SK-N-SH (cell line): ENCODE measurements around the gene CDC26. TPM values are rescaled to one million over a fixed set of nuclear protein-coding genes. Genes with fewer than 3 reads are reported as not detected.

Experiments
- CTCF ChIA-PET: fragments of 300-600, 350-600 bp; formaldehyde crosslinking; extraction: SDS; loops from one replicate; lab custom pipeline; 2021; lab: Yijun Ruan, JAX
- POLR2A ChIA-PET: fragments of 350-600 bp; sonication (Branson Sonifier 250); formaldehyde crosslinking; extraction: SDS; loops from one replicate; lab custom pipeline; 2020; ENCODE audit warnings: antibody characterized with exemption, inconsistent platforms; lab: Yijun Ruan, JAX
- DNase-seq: peaks from one replicate; pipeline ENCODE4 v3.0.0; 2012
- H2AFZ ChIP-seq: fragments of 200-600 bp; sonication (generic); 2 replicates; pipeline ENCODE4 v1.8.1; 2016; ENCODE audit warnings: antibody characterized with exemption, mild to moderate bottlenecking, low read depth
- H3F3A ChIP-seq: fragments of 200-600 bp; sonication (generic); replicated peaks from 2 replicates; pipeline ENCODE3; 2016; ENCODE audit warnings: antibody characterized with exemption, mild to moderate bottlenecking; ENCODE audit not compliant: insufficient read depth
- H3K27ac ChIP-seq, 2 experiments: fragments of 200-500 bp in 1 of 2; fragments of 200-600 bp in 1 of 2; sonication (Bioruptor generic) in 1 of 2; sonication (generic), shearing (Covaris generic) in 1 of 2; 2 replicates each; pipeline versions ENCODE4 v1.5.1 to v1.6.1; 2014 to 2016; ENCODE audit warnings: low read depth in 2 of 2, inconsistent platforms in 1 of 2, low read length in 1 of 2, mild to moderate bottlenecking in 1 of 2, mixed read lengths in 1 of 2
- H3K27me3 ChIP-seq: fragments of 200-600 bp; sonication (generic), shearing (Covaris generic); 2 replicates; pipeline ENCODE4 v1.6.1; 2016; ENCODE audit warnings: mixed run types; ENCODE audit not compliant: insufficient read depth
- H3K36me3 ChIP-seq, 2 experiments: fragments of 200-500 bp in 1 of 2; fragments of 200-600 bp in 1 of 2; sonication (Bioruptor generic) in 1 of 2; sonication (generic) in 1 of 2; replicated peaks in 1 of 2; 2 replicates each; pipeline versions ENCODE3 to v1.5.1; 2014 to 2016; ENCODE audit warnings: low read length in 1 of 2, mild to moderate bottlenecking in 1 of 2; ENCODE audit not compliant: insufficient read depth in 2 of 2, control insufficient read depth in 1 of 2
- H3K4me1 ChIP-seq, 2 experiments: fragments of 200-500 bp in 1 of 2; fragments of 200-600 bp in 1 of 2; sonication (Bioruptor generic) in 1 of 2; sonication (generic), shearing (Covaris generic) in 1 of 2; 2 replicates each; pipeline versions ENCODE4 v1.5.1 to v1.6.1; 2014 to 2016; ENCODE audit warnings: low read depth in 1 of 2, low read length in 1 of 2, mixed run types in 1 of 2; ENCODE audit not compliant: insufficient read depth in 2 of 2, control insufficient read depth in 1 of 2
- H3K4me2 ChIP-seq: fragments of 200-600 bp; sonication (generic), shearing (Covaris generic); 2 replicates; pipeline ENCODE4 v1.6.1; 2017; ENCODE audit warnings: mixed run types
- H3K4me3 ChIP-seq, 2 experiments: fragments of 200-500 bp in 1 of 2; fragments of 200-600 bp in 1 of 2; sonication (Bioruptor generic) in 1 of 2; sonication (generic), shearing (Covaris generic) in 1 of 2; 2 replicates each; pipeline versions ENCODE4 v1.5.1 to v1.8.1; 2014 to 2016; ENCODE audit warnings: low read depth in 2 of 2, inconsistent platforms in 1 of 2, low read length in 1 of 2, mild to moderate bottlenecking in 1 of 2, mixed read lengths in 1 of 2, moderate library complexity in 1 of 2
- H3K79me2 ChIP-seq: fragments of 200-600 bp; sonication (generic); 2 replicates; pipeline ENCODE4 v1.8.1; 2017; ENCODE audit warnings: mild to moderate bottlenecking; ENCODE audit not compliant: insufficient read depth
- H3K9ac ChIP-seq: fragments of 200-600 bp; sonication (generic); 2 replicates; pipeline ENCODE4 v1.6.1; 2017; ENCODE audit warnings: mixed run types
- H3K9me2 ChIP-seq: fragments of 200-600 bp; sonication (generic); 2 replicates; pipeline ENCODE4 v1.6.1; 2017; ENCODE audit warnings: mixed run types
- H3K9me3 ChIP-seq: fragments of 200-600 bp; sonication (generic); 2 replicates; pipeline ENCODE4 v1.6.1; 2017; ENCODE audit warnings: mixed run types, mild to moderate bottlenecking, moderate library complexity
- H4K20me1 ChIP-seq: fragments of 200-600 bp; sonication (generic); 2 replicates; pipeline ENCODE4 v1.6.1; 2017; ENCODE audit warnings: mild to moderate bottlenecking, mixed run types; ENCODE audit not compliant: insufficient read depth
- EP300 ChIP-seq, 2 experiments: IDR thresholded peaks; 2 replicates each; pipeline versions ENCODE4 v1.4.0 to v1.6.1; 2012; ENCODE audit warnings: borderline replicate concordance in 1 of 2, low read depth in 1 of 2, low read length in 1 of 2
- EZH2phosphoT487 ChIP-seq: fragments of 200-600 bp; sonication (generic); IDR thresholded peaks from 2 replicates; pipeline ENCODE4 v1.6.1; 2017; ENCODE audit warnings: low read depth, mixed run types, mild to moderate bottlenecking, antibody characterized with exemption, moderate library complexity, borderline replicate concordance
- FOSL2 ChIP-seq: IDR thresholded peaks from 2 replicates; pipeline ENCODE4 v1.4.0; 2012; ENCODE audit warnings: low read depth, mild to moderate bottlenecking, moderate library complexity, borderline replicate concordance
- FOXJ3 ChIP-seq: sonication (generic); formaldehyde crosslinking; IDR thresholded peaks from 2 replicates; pipeline ENCODE4 v1.5.1; 2020; ENCODE audit warnings: mild to moderate bottlenecking, missing genetic modification reagents
- GABPA ChIP-seq: IDR thresholded peaks from 2 replicates; pipeline ENCODE4 v1.4.0; 2012; ENCODE audit warnings: low read depth, mild to moderate bottlenecking
- IRF3 ChIP-seq: fragments of 150-350 bp; IDR thresholded peaks from 2 replicates; pipeline ENCODE4 v1.6.1; 2016; ENCODE audit warnings: mild to moderate bottlenecking, low read depth, low read length
- JUND ChIP-seq: IDR thresholded peaks from 2 replicates; pipeline ENCODE4 v1.4.0; 2012
- MXI1 ChIP-seq: IDR thresholded peaks from 2 replicates; pipeline ENCODE4 v1.6.1; 2012; ENCODE audit warnings: mild to moderate bottlenecking, low read depth, low read length, improper control_type of control experiment
- NRF1 ChIP-seq: IDR thresholded peaks from 2 replicates; pipeline ENCODE4 v1.6.1; 2012; ENCODE audit warnings: low read depth, mild to moderate bottlenecking, low read length
- REST ChIP-seq: IDR thresholded peaks from 2 replicates; pipeline ENCODE4 v1.6.1; 2012; ENCODE audit warnings: mild to moderate bottlenecking, low read depth, low read length, moderate library complexity
- SIN3A ChIP-seq: IDR thresholded peaks from 2 replicates; pipeline ENCODE4 v1.6.1; 2012; ENCODE audit warnings: low read depth, mild to moderate bottlenecking, low read length, moderate library complexity, borderline replicate concordance
- SMC3 ChIP-seq: IDR thresholded peaks from 2 replicates; pipeline ENCODE4 v1.6.1; 2012; ENCODE audit warnings: low read depth, low read length, improper control_type of control experiment
- TAF1 ChIP-seq: IDR thresholded peaks from 2 replicates; pipeline ENCODE4 v1.6.1; 2012; ENCODE audit warnings: low read depth, mild to moderate bottlenecking, low read length, moderate library complexity, borderline replicate concordance
- USF2 ChIP-seq: fragments of 150-350 bp; IDR thresholded peaks from 2 replicates; pipeline ENCODE4 v1.6.1; 2017; ENCODE audit warnings: antibody characterized with exemption, low read length, low read depth, borderline replicate concordance
- YY1 ChIP-seq: IDR thresholded peaks from 2 replicates; pipeline ENCODE4 v1.4.0; 2012; ENCODE audit warnings: low read depth, mild to moderate bottlenecking
- WGBS: methylation state at CpG from one replicate; pipeline ENCODE4 v1.1.6; 2017; ENCODE audit warnings: low lambda C conversion rate; 5-methylcytosine and 5-hydroxymethylcytosine counted together
- polyA plus RNA-seq, 3 experiments: library from polyadenylated mRNA; depleted of rRNA; stranded (reverse); fragments of >200 nt; gene quantifications; 2 replicates each; pipeline ENCODE4 v1.2.3, GENCODE V29; 2012

The CDC26 gene
- polyA plus RNA-seq, 1 of the 3 experiments (the other 2 are of a cell fraction), result 31.0 TPM

GRCh38 chr9:113244556-113244955 lies 30.8 kb downstream of the CDC26 start:
- DNase-seq, result no peak
- Histone ChIP-seq H3K9me3 (no peaks in the 10 kb centered on the region), H3K36me3 (peaks cover 0 to 8% of the 10 kb centered on the region in 2 experiments), H3F3A (no peaks in the 10 kb centered on the region), H3K4me3 (no peak overlapping the region), H2AFZ (no peak overlapping the region), H3K27ac (no peak overlapping the region), H3K4me1 (peaks cover 0 to under 1% of the 10 kb centered on the region in 2 experiments; a peak in 1 of 4 replicates), H3K9ac (no peak overlapping the region), H3K9me2 (no peaks in the 10 kb centered on the region), H3K27me3 (no peaks in the 10 kb centered on the region), H3K79me2 (0 out of 2 replicates have a peak, but pooled peaks cover 3% of the 10 kb centered on the region), H4K20me1 (no peaks in the 10 kb centered on the region), H3K4me2 (no peak overlapping the region)
- TF ChIP-seq GABPA, result no peak
- TF ChIP-seq TAF1, result no peak
- no peak for TF ChIP-seq REST
- TF ChIP-seq USF2, result no peak
- no peak for TF ChIP-seq EZH2phosphoT487
- no peak for TF ChIP-seq EP300 (IDR thresholded peaks at IDR 0.05; ENCODE audit: borderline replicate concordance in 1 of 2, low read depth in 1 of 2, low read length in 1 of 2)
- no peak for TF ChIP-seq SIN3A
- TF ChIP-seq NRF1, result no peak
- TF ChIP-seq IRF3, result no peak
- TF ChIP-seq FOSL2, result no peak
- TF ChIP-seq JUND, result no peak
- TF ChIP-seq YY1, result no peak
- no peak for TF ChIP-seq FOXJ3 (CRISPR knock-in tag)
- no peak for TF ChIP-seq SMC3
- no peak for TF ChIP-seq MXI1
- ChIA-PET POLR2A (no interaction called here), CTCF (no interaction called here)
- 100% methylated on average over 2 of the region's 2 CpGs for WGBS
